GM19240 (cell line): ENCODE data around the gene SLC37A2.
"Not testable (repeated sequence)": the region's sequence is repeated elsewhere in the genome, so short reads cannot be mapped to it uniquely, and the experiment has no call there.

Source experiments
- DNase-seq: peaks from one replicate; pipeline ENCODE4 v3.0.0; 2011; ENCODE audit warnings: low spot score; ENCODE audit not compliant: insufficient read length

The SLC37A2 gene

GRCh38 chr11:125062931-125063428 is at the start of gene SLC37A2:
Gene SLC37A2, plus strand, starts transcription at chr11:125063305. Its CDS starts 63 bp downstream, at chr11:125063368.
- DNase-seq = peak; percentile 58

- DNase-seq = no peak
These were observed 46.7 kb upstream of the SLC37A2 start for GRCh38 chr11:125016413-125016812.

- DNase-seq = no peak
These were observed 42.8 kb upstream of the SLC37A2 start for GRCh38 chr11:125020342-125020741.

- no peak for DNase-seq
These were observed 40.6 kb upstream of the SLC37A2 start for GRCh38 chr11:125022551-125022950.

- DNase-seq = no peak
These were observed 37.1 kb upstream of the SLC37A2 start for GRCh38 chr11:125025968-125026367.

- not testable (repeated sequence) for DNase-seq
These were observed 33.7 kb upstream of the SLC37A2 start for GRCh38 chr11:125029431-125029830.

GRCh38 chr11:125036933-125037332 is 26.2 kb upstream of the SLC37A2 start:
- no peak for DNase-seq

GRCh38 chr11:125049164-125049792 is 13.8 kb upstream of the SLC37A2 start:
- no peak for DNase-seq

- DNase-seq = no peak
These were observed 11.1 kb upstream of the SLC37A2 start for GRCh38 chr11:125052047-125052446.

- DNase-seq = no peak
These were observed 9.9 kb upstream of the SLC37A2 start for GRCh38 chr11:125053167-125053566.

- DNase-seq = no peak
These were observed 7.9 kb upstream of the SLC37A2 start for GRCh38 chr11:125055107-125055715.

- not testable (repeated sequence) for DNase-seq
These were observed 7.0 kb upstream of the SLC37A2 start for GRCh38 chr11:125056111-125056510.

GRCh38 chr11:125056931-125057692 is 6.0 kb upstream of the SLC37A2 start:
- no peak for DNase-seq

GRCh38 chr11:125057693-125058016 is 5.5 kb upstream of the SLC37A2 start:
- DNase-seq = no peak

- no peak for DNase-seq
These were observed 1.8 kb upstream of the SLC37A2 start for GRCh38 chr11:125061281-125061680.

- DNase-seq = no peak
These were observed 731 bp upstream of the SLC37A2 start for GRCh38 chr11:125062218-125062930.

- no peak for DNase-seq
These were observed 431 bp downstream of the SLC37A2 start for GRCh38 chr11:125063429-125064043.

- no peak for DNase-seq
These were observed 965 bp downstream of the SLC37A2 start for GRCh38 chr11:125064070-125064469.

GRCh38 chr11:125068368-125068767 is 5.3 kb downstream of the SLC37A2 start:
- no peak for DNase-seq

GRCh38 chr11:125069008-125069407 is 5.9 kb downstream of the SLC37A2 start:
- DNase-seq = no peak

GRCh38 chr11:125069796-125070195 is 6.7 kb downstream of the SLC37A2 start:
- no peak for DNase-seq
